Activated naive CD4-positive, alpha-beta T cell (primary cell): ENCODE results near the gene BCL11B.

Experiments
- DNase-seq, 4 experiments: peaks; one replicate each; lab custom pipeline; 2025; lab: John Stamatoyannopoulos, UW

BCL11B gene

DNA sequence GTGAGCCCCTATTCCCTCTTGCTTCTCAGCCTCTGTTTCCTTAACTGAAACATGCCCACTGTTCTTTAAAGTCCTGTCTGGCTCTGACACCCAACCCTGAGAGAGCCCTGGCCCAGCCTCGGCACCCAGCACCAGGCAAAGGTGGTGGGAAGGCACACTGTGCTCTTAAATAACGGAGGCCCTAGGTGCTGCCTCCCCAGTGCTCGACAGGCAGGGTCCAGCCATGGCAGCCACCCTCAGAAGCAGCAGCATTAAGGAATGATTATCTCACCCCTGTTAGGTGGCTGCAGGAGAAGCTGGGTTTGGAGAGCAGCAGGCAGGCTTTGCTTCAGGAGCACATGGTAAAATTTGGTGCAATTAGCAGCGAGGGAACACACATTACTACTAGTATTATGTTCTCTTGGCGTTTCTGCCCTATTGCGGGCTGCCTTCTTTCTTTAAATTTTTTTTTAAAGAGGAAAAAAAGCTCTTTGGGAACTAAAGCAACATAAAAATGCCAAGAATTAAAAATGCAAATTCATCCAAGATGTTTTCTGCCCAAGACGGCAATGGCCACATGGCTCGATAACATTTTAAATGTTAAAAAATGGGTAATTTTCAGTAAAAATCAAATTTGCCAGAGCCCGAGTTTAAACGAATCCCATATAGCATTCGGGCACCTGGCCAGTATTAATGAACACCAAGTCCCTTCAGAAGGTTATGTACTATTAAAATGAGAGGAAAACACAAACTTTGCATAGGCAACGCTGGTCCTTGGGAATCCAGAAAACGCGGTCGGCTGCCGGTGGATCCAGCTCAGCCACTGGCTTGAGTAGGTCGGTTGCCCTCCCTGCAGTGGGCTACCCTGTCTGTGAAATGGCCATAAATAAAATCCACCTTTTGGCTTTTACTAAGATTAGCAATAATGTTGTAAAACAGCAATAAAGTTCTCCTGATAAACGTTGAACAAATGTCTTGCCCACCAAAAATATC, 152.2 kb downstream of the BCL11B start:
- DNase-seq = no peak
